HG02870 (cell line): ENCODE data around the gene STT3B.

Source experiments
- ATAC-seq: cut with Tn5 transposase; IDR thresholded peaks from one replicate; pipeline ENCODE4 v1.9.1; 2021; ENCODE audit warnings: mild to moderate bottlenecking, moderate library complexity; ENCODE audit not compliant: unreplicated experiment

STT3B gene

DNA sequence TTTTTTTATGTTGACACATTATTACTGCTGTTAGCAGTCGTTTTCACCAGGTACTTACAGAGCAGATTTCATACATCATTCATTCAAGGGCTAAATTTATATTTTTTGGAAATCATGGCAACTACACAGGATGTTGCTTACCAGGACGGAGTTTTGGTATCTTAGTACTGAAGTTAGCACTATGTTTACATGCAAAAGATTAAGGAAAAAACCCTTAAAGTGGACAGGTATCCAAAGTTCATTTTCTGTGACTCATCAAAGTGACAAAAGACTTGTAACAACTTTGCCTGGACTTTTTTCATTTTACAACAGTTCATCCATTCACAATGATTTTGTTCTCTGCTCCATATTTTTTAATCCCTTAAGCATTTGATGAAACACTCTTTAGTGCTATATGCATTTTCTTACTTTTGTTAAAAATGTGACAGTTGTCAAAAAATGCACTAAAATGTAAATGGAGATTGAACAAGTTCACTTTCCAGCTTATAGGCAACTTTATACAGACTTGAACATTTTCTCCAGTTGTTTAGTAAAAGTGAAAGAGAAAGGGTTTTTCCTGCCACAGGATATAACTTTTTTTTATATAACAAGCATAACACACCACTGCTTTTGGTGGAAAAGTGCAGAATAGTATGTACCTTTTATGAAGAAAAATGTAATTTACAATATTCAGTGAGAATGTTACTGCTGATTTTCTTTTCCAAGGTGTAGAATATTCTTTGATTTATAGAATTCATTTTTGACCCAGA, 104.1 kb downstream of the STT3B start:
- no peak for ATAC-seq

DNA sequence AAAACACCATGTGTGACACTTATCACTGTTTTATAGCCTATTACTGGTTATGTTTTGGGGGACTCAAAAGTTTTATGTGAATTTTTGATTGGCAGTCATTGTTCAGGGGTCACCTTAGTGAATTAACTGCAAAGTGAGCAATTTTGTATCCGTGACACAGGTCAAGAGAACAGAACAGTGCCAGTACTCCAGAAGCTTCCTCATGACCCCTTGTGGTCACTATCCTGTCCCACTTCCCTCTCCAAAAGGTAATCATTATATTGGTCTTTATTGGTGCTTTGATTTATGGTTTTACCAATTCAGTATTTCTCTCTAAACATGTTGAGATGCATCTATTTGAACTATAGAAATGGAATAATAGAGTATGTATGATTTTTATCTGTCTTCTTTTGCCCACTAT, 107.1 kb downstream of the STT3B start:
- no peak for ATAC-seq

DNA sequence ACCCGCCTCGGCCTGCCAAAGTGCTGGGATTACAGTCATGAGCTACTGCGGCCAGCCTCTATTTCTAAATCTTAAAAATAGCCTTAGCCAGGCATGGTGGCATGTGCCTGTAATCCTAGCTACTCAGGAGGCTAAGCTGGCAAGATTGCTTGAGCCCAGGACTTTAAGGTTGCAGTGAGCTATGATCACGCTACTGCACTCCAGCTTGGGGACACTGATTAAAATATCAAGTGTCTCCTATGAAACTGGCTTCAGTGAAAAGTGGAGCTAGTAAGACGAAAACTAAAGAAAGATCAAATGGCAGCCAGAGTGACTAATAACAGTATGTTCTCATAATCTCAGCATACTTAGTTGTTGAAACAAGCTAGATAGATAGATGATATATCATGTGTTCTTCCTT, 112.5 kb downstream of the STT3B start:
- ATAC-seq: no peak

DNA sequence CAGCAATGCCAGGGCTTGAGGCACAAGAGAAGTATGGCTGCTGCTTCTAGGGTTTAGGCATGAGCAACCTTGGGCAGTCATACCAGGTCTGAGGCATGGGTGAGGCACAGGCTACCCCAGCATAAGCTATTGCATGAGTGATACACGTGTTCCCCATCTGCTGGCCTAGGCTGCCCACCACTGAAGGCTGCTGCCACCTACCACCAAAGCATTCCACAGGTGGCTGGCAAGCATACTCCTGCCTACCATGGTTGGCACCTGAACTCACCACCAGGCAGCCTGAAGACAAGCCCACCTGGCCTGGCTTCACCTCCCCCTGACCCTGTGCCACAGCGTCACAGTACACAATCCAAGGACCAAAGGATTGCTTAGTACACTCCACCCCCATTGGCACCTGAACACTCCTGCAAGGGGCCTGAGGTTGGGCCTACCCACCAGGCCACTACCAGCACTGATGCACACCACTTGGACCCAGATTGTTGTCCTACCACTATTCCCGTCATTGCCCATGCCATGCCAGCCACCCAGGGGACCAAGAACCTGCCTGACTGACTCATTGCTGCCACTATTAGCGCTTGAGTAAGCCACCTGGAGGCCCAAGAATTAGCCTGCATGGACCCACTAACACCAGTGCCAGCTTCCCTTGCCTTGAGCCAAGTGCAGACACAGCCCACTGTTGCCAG, 115.7 kb downstream of the STT3B start:
- ATAC-seq: no peak

DNA sequence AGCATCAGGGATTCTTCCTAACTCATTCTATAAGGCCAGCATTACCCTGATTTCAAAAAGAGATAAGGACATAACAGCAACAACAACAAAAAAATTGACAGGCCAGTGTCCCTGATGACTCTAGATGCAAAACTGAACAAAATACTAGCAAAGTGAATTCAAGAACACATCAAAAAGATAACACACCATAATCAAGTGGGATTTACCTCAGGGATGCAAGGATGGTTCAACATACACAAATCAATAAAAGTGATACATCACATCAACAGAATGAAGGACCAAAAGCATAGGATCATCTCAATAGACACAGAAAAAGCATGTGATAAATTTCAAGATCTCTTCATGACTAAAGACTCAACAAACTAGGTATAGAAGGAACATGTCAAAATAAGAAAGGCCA, 119.6 kb downstream of the STT3B start:
- ATAC-seq: no peak

DNA sequence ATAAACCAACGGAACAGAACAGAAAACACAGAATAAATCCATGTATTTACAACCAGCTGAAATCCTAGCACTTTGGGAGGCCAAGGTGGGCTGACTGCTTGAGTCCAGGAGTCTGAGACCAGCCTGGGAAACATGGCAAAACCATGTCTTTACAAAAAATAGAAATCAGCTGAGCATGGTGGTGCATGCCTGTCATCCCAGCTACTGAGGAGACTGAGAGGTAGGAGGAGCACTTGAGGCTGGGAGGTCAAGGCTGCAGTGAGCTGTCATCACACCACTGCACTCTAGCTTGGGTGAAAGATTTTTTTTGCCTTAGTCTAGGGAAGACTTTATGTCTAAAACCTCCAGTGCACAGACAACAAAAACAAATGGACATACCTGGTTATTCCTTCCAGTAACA, 120.7 kb downstream of the STT3B start:
- ATAC-seq: no peak

DNA sequence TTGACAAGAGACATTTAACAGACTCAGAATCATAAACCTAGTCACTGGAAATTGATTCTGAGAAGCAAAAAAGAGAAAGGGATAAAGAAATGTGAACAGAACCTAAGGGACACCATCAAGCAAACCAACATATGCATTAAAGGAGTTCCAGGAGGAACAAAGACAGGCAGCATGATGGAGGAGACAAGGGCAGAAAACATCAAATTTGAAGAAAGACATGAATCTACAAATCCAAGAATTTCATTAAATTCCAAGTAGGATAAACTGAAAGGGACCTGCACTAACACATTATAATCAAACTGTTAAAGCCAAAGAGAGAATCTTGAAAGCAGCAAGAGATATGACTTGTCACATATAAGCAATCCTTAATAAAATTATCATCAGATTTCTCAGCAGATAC, 122.3 kb downstream of the STT3B start:
- ATAC-seq: no peak

DNA sequence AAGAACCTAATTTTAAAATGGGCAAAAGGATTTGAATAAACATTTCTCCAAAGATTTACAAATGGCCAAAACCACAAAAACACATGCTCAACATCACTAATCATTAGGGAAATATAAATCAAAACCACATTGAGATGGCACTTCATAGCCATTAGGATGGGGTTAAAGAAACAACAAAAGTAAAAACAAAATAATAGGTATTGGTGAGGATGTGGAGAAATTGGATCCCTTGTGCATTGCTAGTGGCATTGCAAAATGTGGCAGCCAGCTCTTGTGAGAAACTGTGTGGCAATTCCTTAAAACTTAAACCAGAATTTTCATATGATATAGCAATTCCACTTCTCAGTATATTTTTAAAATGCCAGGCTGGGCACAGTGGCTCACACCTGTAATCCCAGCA, 126.5 kb downstream of the STT3B start:
- no peak for ATAC-seq

DNA sequence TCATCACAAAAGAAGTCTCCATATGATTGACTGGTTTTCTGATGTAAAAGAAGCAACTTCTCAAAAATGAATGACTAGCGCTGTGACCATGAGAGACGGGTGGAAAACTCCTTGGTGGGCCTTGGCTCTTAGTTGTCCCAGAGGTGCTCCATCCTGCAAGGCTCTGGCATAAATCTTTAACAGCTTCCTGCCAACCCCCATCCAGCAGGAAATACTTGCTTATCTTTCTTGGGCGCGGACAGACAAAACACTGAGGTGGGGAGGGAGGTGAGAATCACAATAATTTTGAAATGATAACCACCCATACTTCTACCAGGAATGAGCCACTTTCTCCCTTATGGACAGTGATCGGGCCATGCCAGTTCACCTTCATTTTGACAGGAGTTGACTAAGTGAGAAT, 128.6 kb downstream of the STT3B start:
- no peak for ATAC-seq

DNA sequence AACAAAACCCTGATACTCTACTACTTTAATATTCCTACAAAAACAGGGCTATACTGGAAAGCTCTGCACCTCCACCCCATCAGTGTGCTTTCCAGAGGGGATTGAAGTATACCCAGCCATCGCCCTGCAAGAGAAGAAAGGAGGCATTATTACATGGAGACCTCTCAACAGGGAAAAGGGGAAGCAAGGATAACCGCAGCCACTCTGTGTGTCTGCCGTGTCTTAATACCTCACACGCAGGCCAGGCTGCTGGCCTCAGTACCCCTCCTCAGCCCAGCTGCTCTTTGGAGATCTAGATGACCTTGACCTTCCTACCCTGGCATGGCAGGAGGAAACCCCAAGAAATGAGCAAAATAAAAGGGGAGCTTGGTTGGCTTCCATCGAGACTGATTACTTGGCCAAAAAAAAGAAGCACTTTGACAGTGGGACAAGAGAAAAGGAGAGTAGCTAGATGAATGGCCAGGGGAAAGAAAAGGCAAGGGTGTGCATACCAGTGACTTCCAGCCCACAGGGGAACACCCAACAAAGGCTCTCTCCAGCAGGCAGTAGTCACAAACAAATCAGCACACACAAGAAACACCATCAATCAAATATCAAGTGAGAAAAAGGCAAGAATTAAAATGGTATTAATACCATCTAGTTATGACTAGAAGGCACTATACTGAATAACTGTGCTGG, 129.4 kb downstream of the STT3B start:
- no peak for ATAC-seq

DNA sequence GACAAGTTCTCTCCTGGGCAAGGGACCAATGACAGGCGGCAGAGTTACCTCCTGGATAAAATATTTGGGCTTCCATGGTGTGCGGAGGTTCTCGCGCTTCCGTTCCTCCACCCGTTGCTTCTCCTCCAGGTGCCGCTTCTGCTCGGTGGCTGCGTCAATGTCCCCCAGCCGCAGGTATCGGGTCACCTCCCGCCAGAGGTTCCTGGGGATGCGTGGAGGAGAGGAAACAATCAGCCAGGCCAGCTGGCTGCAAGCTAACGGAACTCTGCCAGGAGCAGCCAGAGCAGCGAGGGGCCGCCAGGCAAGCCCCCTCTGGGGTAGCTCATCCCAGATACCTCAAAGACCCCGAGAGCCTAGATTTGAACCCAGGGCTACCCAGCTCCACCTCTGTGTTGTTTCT, 131.3 kb downstream of the STT3B start:
- ATAC-seq: no peak

DNA sequence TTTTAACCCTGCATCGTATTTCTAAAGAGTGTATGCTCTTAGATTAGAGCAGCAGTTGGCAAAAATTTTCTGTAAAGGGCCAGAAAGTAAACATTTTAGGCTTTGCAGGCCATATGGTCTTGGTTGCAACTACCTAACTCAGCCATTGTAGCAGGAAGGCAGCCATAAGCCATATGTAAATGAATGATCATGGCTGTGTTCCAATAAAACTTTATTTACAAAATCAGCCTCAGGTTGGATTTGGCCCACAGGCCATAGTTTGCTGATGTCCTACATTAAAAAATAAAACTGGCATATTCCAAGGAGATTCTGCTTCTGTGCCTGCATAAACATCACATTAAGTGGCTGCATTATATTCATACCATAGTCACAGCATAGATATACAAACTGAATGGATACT, 134.9 kb downstream of the STT3B start:
- no peak for ATAC-seq

DNA sequence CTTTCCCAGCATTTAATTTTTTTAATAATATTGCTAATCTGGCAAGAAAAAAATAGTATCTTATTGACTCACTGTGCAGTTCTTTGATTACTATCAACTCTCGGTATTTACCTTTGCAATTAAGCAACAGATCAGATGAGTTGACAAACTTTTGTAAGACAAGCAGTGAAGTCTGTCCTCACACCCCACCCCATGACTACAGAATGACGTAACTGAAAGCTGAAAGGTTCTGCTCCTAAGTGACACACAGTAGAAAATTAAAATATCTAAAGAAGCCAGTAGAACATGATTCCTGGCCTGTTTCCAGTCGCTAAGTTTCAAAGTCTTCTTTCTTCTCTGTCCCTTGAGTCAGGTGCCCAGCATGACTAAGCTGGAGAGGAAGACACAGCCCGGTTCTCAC, 135.5 kb downstream of the STT3B start:
- ATAC-seq: no peak

DNA sequence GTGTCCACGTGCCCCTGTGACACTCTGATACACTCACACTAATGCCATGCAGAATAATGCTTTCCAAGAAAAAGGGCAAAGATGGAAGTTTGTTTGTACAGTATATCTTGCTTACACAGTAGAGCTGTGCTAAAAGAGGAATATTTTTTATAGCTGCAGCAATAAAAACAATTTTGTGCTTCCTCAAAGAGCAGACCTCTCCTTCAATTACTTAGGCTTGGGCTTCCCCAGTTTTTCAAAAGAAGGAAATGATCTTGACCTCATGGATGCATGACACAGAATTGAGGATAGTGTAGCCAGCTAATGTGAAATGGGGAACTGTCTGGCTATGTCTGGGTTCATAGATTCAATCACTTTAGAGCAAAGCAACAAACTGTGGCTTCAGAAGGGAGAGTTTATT, 137.4 kb downstream of the STT3B start:
- no peak for ATAC-seq

DNA sequence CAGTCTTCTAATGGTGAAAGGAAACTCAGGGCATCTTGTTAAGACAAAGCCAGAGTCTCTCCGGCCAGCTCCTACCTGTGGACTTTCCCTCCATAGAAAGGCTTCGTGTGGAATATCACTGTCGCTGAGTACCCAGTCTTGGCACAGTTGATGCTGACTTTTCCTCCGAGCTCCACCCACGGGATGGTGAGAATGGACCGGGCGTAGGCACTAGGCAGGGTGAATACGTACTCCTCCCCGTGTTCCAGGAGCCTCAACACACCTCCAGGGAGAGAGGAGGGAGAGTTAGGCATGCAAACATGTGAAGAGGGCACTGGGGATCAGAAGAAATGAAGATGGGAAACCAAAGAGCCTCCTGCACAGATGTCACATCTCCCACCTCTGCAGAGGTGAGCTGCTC, 138.0 kb downstream of the STT3B start:
- no peak for ATAC-seq

DNA sequence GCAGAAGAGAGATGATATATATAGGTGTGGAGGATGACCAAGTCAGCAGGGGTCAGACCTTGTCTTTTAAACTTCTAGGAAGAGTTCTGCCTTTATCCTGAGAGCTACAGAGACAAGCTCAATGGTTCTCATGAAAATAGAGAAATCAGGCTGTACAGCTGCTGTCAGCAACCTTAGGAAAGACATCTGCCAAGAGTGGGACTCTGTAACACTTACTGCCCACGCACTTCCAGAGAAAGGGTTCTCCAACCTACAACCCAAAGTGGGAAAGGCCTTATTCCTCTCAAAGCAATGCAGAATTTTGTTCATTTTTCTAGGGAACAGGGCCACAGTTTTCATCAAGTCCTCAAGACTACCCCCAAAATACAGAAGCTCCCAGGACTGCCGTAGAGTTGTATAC, 138.7 kb downstream of the STT3B start:
- no peak for ATAC-seq

DNA sequence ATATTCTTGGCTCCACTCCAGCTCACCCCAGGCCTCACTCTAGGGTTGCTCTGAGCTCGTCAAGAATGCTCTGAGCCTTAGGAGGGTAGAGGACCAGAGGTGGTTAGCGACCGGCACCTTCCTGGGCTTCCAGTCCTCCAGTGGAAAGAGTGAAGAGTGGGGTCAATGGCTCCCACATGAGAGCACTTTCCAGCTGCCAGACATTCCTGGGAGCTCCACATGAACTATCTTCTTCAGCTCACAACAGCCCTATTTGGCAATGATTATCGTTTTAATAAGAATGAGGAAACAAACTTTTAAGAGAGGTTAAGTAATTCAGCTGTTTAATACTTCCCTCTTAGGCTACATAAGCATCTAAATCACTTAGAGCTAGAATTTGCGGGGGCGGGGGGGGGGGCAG, 139.3 kb downstream of the STT3B start:
- no peak for ATAC-seq

DNA sequence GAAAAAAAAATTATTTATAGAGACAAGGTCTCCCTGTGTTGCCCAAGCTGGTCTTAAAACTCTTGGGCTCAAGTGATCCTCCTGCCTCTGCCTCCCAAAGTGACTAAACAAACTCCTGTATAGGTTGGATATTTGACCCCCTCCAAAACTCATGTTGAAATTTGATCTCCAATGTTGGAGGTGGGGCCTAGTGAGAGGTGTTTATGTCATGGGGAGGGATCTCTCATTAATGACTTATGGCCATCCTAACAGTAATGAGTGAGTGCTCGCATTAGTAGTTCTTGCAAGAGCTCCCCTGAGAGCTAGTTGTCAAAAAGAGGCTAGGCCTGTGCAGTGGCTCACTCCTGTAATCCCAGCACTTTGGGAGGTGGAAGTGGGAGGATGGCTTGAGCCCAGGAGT, 141.2 kb downstream of the STT3B start:
- no peak for ATAC-seq

DNA sequence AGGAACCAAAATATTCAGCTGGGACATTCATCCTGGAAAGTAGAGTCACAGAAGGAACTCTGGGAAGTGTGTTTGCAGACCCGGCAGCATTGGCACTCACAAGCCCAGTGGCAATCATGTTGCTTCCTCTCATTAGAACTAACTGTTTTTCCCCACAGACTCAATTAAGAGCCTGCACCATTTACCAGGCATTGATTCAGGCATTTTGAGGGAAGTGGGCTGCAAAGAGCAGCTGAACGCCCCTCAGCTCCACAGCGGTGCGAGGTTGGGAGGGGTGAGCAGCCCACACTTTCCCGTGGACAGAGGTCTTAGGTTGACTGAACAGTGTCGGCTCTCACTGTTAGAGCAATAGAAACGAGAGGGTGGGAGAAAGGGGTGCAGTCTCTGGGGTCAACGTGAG, 143.8 kb downstream of the STT3B start:
- no peak for ATAC-seq

DNA sequence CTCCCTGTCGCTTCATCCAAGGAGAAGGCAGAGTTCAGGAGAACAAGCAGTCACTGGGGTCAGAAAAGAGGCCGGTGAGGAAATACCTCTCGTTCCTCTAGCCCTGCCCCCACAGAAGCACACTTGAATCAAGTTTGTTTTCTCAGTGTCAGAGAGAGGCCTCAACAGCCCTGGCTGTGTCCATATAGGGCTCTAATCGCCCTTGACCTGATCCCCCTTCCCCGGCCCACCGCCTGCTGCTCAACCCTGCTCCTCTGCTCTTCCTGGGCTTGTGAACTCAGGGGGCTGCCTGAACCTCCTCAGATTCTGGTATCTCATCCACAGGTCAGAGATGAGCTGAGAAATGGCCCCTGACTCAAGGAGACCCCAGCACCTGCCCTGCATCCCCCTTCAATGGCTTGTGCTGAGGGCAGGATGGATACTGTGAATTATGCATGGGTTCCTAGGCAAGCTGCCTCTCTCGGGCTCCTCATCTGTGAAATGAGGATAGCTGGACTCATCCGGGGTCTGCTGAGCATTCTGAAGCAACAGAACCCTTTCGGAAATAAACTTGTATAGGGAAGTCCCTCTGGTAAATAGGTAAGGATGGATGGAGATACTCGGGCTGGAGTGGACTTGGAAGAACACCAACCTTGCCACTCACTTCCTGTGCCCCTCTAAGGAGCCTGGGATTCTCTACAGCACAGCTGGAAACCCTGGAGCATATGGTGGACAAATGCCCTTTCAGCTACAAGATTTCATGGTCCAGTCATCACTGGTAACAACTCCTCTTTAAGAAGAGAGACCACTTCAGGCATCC, 147.5 kb downstream of the STT3B start:
- ATAC-seq: no peak
